Measurements from ENCODE around the gene FXYD5.
A peak's percentile ranks its signal among the peaks of the same experiment; 100 is the strongest.

FXYD5 gene, protein sequence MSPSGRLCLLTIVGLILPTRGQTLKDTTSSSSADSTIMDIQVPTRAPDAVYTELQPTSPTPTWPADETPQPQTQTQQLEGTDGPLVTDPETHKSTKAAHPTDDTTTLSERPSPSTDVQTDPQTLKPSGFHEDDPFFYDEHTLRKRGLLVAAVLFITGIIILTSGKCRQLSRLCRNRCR

DNA sequence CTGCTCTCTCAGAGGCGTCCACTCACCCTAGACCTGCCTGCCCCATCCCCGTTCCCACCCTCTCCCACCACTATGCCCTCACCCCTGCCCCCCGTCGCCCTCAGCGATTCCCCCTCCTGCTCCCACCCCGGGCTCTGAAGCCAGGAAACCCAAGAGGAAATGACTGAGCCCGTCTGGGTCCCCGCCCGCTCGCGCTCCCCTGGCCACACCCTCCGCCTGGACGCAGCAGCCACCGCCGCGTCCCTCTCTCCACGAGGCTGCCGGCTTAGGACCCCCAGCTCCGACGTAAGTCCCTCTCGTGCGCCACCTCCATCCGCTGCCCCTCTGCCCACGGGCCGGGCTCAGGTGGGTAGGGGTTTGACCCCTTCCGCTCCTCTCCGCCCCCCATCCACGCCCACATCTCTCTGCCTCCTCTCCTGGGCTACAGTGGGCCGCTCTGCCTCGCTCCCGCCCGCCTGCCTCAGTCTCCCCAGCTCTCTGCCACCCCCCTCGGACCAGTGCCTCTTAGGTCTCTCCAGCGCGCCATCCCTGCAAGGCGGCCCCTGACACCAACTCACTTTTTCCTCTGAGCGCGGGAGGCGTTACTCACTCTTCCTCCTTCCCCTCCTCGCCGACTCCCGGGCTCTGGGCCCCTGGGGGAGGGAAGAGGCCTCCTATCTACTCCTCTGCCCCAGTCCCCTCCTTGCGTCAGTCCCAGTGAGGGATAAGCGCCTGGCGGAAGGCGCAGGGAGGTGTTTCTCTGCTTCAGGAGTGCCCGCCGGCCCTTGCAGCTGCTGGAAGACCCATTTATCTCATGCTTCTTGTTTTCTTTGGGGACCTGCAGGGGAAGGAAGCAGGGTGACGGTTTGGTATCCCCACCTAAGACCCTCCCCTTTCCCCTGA, at the start of gene FXYD5:
Gene FXYD5, plus strand, starts transcription at position 211 of the 882 bp plus-strand sequence. CDS start 816 bp downstream, outside the sequence.
- DNase-seq: peak; percentile 84

DNA sequence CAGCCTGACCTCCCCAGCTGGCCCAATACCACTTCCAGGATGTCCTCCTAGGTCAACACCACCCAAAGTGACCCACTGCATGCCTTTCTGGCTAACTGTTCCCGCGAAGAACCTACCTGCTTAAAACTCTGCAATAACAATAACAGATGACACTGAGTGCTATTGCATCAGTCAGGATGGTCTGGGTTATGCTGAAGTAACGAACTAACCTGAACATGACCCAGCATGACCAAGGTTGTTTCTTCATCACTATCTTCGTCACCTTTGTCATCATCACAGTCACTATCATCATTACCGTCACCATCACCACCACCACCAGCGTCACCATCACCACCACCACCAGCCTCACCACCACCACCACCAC, 49.5 kb upstream of the FXYD5 start:
- no peak for DNase-seq

DNA sequence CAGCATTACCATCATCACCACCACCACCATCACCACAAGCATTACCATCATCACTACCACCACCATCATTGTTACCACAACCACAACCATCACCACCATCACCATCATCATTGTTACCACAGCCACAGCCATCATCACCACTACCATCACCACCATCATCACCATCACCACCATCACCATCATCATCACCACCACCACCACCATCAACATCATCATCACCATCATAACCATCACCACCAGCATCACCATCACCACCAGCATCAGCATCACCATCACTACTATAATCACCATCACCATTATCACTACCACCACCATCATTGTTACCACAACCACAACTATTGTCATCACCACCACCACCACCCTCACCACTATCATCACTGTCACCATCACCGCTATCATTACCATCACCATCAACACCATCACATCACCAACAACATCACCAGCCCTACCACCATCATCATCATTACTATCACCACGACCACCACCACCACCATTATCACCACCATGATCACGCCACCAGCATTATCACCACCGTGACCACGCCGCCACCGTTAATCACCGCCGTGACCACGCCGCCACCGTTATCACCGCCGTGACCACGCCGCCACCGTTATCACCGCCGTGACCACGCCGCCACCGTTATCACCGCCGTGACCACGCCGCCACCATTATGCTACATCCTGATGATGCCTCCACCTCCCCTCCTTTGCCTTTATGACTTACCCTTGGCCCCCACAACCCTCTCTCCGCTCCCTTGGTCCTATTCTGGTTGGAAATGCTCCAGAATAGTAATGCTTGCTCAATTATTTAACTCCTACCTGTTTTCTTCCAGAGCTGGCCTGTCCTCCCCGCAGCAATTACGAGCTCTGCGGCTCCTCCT, 48.9 kb upstream of the FXYD5 start:
- DNase-seq: no peak

DNA sequence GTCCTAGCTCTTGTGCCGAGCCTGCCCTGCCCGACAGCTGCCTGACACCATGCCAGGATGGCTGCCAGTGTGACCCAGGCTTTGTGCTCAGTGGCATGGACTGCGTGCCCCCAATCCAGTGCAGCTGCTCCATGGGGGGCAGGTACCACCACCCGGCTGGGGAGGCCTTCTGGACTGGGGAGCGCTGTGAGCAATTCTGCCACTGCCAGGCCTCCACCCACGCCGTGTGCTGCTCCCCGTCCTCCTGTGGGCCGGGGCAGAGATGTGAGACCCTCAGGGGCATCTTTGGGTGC, 48.3 kb upstream of the FXYD5 start:
- DNase-seq: no peak

DNA sequence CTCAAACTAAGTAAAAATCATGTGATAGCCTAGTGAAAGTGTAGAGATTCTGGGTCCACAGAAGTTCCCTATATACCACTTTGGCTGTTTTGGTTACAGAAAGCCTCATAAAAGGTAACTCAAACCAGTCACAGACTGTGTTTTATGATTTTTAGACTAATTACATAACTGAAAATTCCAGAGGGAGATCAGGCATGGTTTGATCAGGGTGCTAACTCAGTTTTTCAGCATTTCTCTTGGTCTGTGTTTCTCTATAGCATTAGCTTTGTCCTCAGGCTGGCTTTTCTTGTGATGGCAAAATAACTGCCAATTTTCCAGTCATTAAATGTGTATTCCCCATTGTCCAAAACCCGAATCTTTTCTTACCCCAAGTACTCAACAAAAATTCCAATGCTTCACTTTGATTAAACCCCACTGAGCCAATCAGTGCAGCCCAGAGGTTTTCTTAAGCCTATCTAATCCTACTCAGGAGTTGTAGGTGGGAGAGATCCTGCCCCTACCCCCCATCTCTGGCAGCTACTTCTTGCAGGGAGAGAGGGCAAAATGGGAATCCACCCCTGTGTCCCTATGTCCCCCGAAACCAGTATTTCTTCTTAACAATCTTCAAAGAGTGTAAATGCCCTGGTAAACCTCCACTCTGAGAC, 47.5 kb upstream of the FXYD5 start:
- DNase-seq: no peak

DNA sequence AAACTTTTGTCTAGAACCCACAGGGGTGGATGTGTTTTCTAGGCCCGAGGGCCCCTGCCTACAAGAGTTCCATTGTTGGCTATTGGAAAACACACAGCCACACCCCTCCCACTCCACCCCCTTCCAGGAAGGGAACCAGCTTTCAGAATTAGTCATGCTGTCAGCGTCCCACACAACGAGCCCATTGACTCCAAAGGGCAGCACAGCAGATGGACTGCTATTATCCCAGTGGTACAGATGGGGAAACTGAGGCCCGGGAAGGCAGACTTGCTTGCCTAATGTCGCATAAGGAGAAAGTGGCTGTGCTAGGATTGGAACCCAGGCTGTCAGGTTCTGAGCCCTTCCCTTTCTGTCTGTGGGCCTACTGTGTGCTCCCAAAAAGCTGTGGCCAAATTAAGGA, 47.0 kb upstream of the FXYD5 start:
- no peak for DNase-seq

DNA sequence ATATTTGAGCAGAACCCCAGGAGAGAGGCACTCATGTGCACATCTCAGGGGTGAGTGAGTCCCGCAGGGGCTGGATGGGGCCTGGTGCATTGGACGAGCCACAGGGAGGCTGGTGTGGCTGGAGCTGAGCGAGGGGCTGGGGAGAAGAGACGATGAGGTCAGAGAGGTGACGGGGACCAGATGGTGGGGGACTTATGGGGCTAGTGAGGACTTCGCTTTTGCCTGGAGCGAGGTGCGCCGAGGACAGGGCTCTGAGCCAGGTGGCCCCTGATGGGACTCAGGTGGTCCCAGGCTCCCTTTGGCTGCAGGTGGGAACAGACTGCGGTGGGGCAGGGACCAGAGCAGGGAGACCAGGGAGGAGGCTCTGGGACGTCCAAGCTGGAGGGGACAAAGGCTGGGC, 45.8 kb upstream of the FXYD5 start:
- no peak for DNase-seq

DNA sequence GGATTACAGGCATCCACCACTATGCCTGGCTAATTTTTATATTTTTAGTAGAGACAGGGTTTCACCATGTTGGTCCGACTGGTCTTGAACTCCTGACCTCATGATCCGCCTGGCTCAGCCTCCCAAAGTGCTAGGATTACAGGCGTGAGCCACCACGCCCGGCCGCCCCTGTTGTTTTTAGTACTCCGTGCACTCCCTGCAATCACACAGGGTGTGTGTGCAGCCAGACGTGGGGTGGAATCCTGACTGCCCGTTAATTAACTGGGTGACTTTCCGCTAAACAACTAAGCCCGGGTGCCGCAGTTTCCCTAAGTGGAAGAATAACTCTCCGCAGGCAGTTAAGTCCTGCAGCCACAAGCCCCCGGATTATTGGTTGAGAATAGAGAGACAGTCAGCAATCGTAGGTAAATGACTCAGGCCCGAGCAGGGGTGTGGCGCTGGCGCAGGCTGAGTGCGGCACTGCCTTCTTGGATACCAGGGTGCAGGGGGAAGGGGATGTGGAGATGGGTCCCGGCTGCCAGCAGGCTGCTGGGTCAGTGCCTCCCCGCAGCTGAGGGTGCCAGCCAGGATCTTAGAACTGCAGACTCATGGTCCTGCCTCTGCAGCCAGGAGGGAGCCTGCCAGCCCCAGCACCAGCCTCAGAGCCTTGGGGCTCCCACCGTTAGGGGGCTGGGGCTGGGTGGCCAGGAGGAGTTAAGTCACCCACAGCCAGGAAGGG, 45.0 kb upstream of the FXYD5 start:
- DNase-seq: peak; percentile 48

DNA sequence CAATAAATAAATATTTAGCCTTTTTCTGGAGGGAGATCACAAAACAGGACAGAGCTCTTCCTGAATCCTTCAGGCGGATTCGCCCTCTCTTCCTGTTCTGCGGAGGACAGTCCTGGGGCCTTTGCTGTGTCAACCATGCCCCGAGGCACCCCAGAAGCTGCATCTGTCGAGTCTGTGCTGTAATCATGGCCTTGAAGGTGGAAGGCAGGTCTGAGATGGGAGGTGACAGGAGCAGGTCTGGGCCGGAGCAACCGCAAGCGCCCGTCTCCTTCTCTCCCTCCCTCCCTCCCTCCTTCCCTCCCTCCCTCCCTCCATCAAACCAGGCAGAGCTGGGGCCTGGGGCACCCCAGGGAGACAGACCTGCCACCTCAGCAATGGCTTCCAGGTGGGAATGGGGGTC, 43.6 kb upstream of the FXYD5 start:
- no peak for DNase-seq

DNA sequence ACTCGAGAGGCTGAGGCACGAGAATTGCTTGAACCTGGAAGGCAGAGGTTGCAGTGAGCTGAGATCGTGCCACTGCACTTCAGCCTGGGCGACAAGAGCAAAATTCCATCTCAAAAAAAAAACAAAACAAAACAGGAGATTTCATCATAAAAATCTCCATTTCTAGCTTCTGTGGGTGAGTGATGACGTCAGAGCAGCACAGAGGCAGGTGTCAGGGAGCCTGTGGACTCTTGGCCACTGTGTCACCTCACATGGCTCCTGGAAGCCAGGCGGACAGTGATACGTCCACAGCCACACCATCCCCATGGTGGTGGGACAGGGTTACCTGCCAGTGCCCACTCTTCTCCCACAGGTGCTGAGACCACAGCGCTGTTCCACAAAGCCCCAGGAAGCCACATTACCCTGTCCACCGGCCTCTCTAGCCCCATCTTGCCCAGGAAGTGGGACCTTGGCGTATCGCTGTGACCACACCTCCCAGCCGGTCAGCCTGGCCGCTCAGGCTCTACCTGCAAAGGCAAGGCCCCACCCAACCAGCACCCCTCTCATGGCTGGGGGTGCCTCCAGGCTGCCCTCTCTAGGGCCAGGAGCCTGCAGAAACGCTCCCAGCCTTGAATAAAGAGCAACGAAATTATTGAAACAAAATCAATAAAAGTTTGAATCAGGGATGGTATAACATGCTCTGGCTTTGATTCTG, 41.4 kb upstream of the FXYD5 start:
- no peak for DNase-seq

DNA sequence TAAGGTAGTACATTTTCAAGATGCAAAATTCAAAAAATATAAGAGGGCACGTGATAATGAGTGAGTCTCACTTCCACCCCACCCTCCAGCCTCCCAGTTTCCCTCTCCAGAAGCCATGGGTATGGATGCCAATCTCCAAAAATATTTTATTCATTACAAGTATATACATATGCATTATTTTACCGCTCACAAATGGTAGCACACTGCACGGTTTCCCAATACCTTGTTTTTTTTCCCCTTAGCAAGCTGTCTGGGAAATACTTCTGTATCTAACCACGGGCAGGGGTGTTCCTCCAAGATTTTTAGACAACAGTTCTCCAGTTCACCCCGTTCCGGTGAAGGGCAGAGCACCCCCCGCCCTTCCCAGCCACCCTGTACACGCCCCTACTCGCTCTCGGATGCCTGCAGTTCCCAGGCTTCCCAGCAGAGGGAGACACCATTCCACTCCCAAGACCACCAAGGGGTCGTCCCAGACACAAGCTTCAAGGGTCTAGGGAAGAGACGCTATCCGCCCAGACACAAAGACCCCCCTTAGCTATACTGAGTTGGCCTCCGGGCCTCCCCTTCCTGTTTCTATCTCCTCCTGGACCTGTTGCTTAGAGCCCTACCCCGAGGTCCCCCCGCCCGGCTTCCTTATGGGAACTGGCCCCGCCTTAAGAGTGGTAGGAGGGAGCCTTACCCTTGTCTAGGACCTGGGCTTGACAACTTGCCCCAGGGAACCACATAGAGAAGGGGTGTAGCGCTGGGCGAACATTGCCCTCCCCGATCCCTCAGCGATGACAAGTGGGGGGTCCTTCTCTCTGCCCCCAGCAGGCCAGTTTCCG, 40.0 kb upstream of the FXYD5 start:
- peak; percentile 72 for DNase-seq

DNA sequence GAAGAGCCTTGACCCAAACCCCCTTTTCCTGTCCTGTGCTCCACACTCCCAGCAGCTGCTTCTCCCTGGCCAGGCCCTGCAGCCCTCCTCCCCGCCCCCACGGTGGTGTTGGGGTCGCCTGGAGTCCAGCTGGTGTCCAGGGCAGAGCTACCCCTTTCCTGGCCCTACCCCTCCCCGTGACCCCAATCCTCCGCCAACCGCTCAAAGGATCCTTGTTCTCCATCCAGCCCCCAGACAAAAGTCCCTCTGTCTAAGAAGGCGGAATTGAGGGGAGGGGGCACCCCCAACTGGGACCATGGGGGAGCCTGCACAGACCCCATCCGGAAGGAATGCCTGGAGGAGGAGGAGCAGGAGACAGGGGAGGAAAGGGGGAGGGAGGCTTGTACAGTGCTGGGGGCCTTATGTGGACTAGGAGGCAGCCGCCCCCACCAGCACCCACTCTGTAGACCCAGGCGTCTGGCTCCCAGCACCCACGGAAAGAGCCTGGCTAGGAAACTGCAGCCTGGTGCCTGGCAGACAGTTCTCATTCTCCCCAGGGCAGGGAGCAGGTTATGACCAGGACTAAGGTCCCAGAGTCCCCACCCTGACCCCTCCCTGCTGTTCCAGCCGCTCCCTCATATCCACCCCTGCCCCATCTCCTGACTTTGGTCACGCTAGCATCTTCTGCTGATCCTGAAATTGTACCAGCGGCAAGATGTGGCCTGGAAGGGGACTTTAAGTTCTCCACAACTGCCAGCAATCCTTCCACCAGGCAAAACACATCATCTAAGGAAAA, 39.2 kb upstream of the FXYD5 start, which contains the start of gene FXYD3:
Gene FXYD3, plus strand, starts transcription at position 647 of the 775 bp plus-strand sequence. CDS start 3,554 bp downstream, outside the sequence.
- DNase-seq: no peak

DNA sequence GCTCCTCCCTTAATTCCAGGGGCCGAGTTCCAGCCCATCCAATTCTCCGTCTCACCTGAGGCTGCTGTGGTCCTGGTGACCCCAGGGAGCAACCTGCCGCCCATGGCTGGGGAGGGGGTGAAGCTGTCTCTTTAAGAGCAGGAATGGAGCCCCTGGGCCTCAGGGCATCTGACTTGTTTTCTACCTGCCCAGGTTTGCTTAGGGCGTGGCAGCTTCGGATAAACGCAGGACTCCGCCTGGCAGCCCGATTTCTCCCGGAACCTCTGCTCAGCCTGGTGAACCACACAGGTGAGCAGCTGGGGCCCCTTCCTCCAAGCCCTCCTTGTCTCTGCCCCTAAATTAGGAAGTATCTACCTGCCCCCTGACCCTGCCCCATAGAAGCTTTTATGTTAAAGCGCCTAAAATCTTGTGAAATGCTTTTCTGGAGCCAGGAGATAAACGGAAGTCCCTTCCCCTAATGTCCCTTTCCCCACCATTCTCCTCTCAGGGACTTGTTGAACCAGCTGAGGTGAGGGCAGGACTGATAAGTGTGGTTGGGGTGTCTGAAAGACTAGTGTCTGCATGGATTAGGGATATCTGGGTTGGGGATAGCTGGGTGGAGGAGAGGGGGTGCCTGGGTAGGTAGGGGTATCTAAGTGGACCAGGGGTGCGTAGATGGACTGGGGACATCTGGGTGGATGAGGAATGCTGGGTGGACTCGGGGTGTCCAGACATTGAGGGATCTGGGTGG, 38.3 kb upstream of the FXYD5 start:
- DNase-seq: peak; percentile 21

DNA sequence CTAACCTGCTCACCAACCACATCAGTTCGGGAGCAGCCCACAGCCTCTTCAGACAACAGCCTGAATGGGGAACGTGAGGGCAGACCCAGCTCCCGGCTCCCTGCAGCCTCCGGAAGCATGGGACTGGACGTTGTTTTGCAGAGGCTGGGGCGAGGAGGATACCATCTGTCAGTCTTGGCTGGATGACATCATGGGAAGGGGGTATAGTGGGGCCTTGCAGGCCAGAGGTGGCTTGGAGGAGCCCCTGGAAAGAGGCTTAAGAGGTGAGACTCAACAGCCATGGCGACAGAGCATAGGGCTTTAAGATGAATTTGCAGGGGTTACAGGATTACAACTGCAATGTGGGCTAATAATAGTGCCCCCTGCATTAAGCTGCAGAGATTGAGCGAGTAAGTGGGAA, 37.4 kb upstream of the FXYD5 start:
- no peak for DNase-seq

DNA sequence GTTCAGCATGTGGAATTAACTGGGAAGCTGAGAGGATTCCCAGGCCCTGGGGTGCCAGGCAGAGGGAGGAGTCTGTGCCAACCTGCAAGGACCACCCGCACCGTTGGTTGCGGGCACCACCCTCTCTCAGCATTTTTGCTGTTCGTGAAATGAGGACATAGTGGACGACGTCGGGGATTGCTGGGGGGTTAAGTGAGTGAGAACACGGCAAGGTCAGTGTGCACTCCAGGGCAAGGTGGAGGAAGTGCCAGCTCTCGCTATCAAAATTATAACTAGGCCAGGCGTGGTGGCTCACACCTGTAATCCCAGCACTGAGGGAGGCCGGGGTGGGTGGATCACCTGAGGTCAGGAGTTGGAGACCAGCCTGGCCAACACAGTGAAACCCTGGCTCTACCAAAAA, 36.7 kb upstream of the FXYD5 start:
- DNase-seq: no peak

DNA sequence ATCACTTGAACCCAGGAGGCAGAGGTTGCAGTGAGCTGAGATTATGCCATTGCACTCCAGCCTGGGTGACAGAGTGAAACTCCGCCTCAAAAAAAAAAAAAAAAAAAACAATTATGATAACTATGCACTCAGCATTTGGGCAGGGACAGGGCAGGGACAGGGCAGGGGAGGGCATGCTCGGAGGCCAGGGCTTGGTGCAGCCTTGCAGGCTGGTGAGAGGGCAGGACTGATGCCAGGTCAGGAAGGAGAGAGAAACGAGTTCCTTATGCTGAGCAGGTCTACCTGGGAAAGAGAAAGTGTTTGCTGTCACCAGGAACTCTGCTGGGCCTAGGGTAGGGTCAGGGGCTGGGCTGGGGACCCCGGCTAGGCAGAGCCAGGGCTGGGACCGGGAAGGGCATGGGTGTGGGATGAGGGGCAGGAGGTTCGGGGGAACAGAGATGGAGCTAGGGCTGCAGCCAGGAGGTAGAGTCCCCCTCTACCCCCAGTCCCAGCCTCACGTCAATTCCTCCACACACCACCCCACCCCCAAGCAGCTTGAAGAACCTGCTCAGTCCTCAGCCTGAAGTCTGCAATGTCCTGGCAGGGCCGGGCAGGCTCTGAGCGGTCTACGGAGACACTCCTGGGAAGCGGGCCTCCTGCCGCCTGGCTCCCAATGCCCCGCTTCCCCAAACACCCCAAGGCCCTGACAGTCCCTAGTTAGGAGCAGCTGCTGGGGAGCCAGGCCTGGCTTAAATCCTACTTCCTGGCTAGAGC, 36.1 kb upstream of the FXYD5 start:
- DNase-seq: peak; percentile 71

DNA sequence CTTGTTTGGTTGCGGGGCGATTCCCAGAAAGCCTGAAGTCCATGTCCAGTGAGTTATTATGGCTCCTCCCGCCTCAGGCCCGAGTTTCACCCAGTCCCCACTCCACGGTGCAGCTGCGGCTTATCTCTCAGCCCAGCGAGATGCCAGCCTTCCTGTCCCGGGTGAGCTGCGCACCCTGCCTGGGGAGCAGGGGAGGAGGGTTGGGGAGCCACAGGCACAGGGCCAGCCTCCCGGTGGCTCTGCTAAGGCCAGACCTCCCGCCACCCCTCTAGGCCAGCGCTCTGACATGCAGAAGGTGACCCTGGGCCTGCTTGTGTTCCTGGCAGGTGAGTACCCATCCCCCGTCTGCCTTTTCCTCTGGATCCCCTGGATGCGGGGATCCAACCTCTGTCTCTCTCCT, 35.4 kb upstream of the FXYD5 start:
- peak; percentile 80 for DNase-seq

DNA sequence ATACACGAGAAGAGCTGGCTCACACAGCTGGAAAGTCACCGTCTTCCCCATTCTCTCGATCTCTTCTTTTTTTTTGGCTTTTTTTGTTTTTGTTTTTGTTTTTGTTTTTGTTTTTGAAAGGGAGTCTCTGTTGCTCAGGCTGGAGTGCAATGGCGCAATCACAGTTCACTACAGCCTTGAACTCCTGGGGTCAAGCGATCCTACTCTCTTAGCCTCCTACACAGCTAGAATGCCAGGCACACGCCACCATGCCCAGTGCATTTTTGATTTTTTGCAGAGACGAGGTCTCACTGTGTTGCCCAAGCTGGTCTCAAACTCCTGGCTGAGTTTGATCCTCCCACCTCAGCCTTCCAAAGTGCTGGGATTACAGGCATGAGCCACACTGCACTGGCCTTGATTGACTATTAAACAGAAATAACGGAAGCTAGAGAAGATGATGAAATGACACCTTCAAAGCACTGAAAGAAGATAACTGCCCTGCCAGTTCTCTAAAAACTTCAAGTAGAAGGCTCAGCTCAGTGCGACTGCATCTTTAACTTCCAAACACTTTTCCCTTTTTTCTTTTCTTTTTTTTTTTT, 34.9 kb upstream of the FXYD5 start:
- no peak for DNase-seq

Data from hematopoietic multipotent progenitor cell treated with erythropoietin and hydrocortisone succinate and interleukin-3 and kit ligand, for 8 days (in vitro differentiated cells).